ENCODE data around the gene MANEAL. TPM values are rescaled to one million over a fixed set of nuclear protein-coding genes. Genes with fewer than 3 reads are reported as not detected.
A peak's percentile ranks its signal among the peaks of the same experiment; 100 is the strongest.

Gene MANEAL
- total and polyA plus RNA-seq, 2 of the 13 experiments (the other 11 are each of a cell fraction or from before 2014, with no cell fraction given) = 20.8 to 26.4 TPM

- TF ChIP-seq ZNF333 (CRISPR knock-in tag; IDR thresholded peaks at IDR 0.05; ENCODE audit: borderline replicate concordance) (no peak), SRSF9 (IDR thresholded peaks at IDR 0.05; ENCODE audit: borderline replicate concordance, insufficient read depth, low read depth, low read length, poor library complexity, severe bottlenecking) (no peak), ZBTB38 (CRISPR knock-in tag; IDR thresholded peaks at IDR 0.05) (peak; percentile 60; the same call in 1 of the 2 replicates), ZNF318 (CRISPR knock-in tag; IDR thresholded peaks at IDR 0.05) (no peak), TBX3 (IDR thresholded peaks at IDR 0.05; ENCODE audit: borderline replicate concordance) (no peak), GFI1 (CRISPR knock-in tag; IDR thresholded peaks at IDR 0.05; ENCODE audit: borderline replicate concordance) (no peak), TP53 (CRISPR knock-in tag; conservative IDR thresholded peaks at IDR 0.05) (no peak), ZNF660 (CRISPR knock-in tag; IDR thresholded peaks at IDR 0.05; ENCODE audit: borderline replicate concordance, low read depth) (no peak), CBX2 (IDR thresholded peaks at IDR 0.05; ENCODE audit: low read depth, low read length) (no peak), CBX2 (CRISPR knock-in tag; IDR thresholded peaks at IDR 0.05; ENCODE audit: low read depth) (no peak), HMG20A (CRISPR knock-in tag; IDR thresholded peaks at IDR 0.05; ENCODE audit: borderline replicate concordance) (no peak), TMF1 (CRISPR knock-in tag; IDR thresholded peaks at IDR 0.05; ENCODE audit: low read depth) (peak; percentile 90; the same call in 1 of the 2 replicates), ZC3H13 (CRISPR knock-in tag; IDR thresholded peaks at IDR 0.05) (peak; percentile 79), IRF2 (CRISPR knock-in tag; IDR thresholded peaks at IDR 0.05) (no peak), PPARG (CRISPR knock-in tag; conservative IDR thresholded peaks at IDR 0.05) (no peak), ZNF710 (CRISPR knock-in tag; IDR thresholded peaks at IDR 0.05; ENCODE audit: borderline replicate concordance) (0 out of 2 replicates have a peak, but pooled peaks have one; percentile 32), EEA1 (CRISPR knock-in tag; IDR thresholded peaks at IDR 0.05; ENCODE audit: borderline replicate concordance) (no peak; the same call in 1 of the 2 replicates)
- TF ChIP-seq, protein P1, sequence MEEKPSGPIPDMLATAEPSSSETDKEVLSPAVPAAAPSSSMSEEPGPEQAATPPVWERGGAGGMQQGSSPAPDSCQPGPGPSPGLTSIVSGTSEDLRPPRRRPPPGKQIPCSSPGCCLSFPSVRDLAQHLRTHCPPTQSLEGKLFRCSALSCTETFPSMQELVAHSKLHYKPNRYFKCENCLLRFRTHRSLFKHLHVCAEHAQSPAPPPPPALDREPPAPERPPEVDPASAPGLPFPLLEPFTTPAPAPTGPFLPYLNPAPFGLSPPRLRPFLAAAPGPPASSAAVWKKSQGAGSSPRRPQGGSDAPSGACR (CRISPR knock-in tag; IDR thresholded peaks at IDR 0.05) = no peak
- TF ChIP-seq, protein P2, sequence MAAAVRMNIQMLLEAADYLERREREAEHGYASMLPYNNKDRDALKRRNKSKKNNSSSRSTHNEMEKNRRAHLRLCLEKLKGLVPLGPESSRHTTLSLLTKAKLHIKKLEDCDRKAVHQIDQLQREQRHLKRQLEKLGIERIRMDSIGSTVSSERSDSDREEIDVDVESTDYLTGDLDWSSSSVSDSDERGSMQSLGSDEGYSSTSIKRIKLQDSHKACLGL (CRISPR knock-in tag; IDR thresholded peaks at IDR 0.05) = peak; percentile 77
Measured at GRCh38 chr1:37793773-37794371, at the start of gene MANEAL (continued).

All from HepG2 (cell line).